Hepatocyte (in vitro differentiated cells): ENCODE results near the gene NEK8.

Experiments
- EZH2phosphoT487 ChIP-seq: fragments of 200-600 bp; sonication (generic); IDR thresholded peaks from one replicate; pipeline ENCODE4 v1.6.1; 2018; ENCODE audit warnings: antibody characterized with exemption, mild to moderate bottlenecking, low read depth, moderate library complexity; ENCODE audit not compliant: unreplicated experiment, severe bottlenecking
- TF ChIP-seq, protein P1 (sequence below): fragments of 200-600 bp; sonication (generic); IDR thresholded peaks from 2 replicates; pipeline ENCODE4 v1.5.1; 2016; ENCODE audit warnings: antibody characterized with exemption, mild to moderate bottlenecking; ENCODE audit not compliant: poor library complexity

DNA sequence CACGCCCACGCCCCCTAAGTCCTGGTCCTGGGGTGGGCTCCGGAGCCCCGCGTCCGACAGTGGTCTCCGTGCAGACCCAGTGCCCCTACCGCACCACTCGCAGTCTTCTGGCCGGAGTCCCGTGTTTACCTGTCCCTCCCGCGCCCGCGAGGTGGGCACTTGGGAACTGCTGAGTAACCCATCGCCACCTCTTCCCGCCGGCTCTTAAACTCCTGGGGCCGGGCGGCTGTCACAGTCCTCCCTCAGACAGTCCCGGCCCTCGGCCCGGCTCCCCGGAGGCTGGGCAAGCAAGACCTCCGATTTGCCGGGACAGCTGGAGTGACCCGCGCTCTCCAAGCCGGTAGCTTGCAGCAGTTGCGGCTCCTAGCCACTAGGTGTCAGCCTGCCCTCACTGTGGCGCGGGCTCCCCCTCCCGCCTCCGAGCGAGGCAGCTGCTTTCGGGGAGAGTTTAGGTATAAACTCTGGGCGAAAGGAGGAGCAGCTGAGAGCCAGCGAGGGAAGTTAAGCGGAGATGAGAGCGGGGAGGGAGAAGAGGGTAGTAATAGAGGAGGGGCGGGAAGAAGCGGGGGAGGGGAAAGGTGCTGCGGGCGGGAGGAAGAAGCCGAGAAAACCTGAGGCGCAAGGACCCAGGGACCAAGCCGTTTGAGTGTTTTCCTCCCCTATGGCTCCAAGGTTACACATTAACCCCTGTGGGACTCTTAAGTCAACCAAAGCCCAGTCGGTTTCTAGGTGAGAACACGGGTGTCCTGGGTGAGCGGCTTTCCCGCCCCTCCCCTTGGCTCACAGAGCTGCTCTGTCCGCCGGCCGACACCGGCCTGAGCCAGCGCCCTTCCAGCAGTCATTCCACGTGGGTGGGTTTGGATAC lies 1.7 kb upstream of the NEK8 start:
- no peak for TF ChIP-seq EZH2phosphoT487
- TF ChIP-seq, protein P1, sequence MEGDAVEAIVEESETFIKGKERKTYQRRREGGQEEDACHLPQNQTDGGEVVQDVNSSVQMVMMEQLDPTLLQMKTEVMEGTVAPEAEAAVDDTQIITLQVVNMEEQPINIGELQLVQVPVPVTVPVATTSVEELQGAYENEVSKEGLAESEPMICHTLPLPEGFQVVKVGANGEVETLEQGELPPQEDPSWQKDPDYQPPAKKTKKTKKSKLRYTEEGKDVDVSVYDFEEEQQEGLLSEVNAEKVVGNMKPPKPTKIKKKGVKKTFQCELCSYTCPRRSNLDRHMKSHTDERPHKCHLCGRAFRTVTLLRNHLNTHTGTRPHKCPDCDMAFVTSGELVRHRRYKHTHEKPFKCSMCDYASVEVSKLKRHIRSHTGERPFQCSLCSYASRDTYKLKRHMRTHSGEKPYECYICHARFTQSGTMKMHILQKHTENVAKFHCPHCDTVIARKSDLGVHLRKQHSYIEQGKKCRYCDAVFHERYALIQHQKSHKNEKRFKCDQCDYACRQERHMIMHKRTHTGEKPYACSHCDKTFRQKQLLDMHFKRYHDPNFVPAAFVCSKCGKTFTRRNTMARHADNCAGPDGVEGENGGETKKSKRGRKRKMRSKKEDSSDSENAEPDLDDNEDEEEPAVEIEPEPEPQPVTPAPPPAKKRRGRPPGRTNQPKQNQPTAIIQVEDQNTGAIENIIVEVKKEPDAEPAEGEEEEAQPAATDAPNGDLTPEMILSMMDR = peak; percentile 99
